Calu3 (cell line): ENCODE results near the gene COL5A1. TPM values are rescaled to one million over a fixed set of nuclear protein-coding genes. Genes with fewer than 3 reads are reported as not detected.

ENCODE experiments used
- BruUV-seq: library from RNA; stranded (reverse); fragments of 400-500 nt; replicated peaks from 2 replicates; lab custom pipeline; 2021; lab: Mats Ljungman, UMichigan
- CTCF ChIA-PET: fragments of 300-600 bp; sonication (Branson Sonifier 250); formaldehyde crosslinking; loops from one replicate; lab custom pipeline; 2022; ENCODE audit warnings: antibody characterized with exemption; lab: Charles Lee
- DNase-seq: peaks from one replicate; pipeline ENCODE4 v3.0.0; 2022
- H3K27ac Mint-ChIP-seq: one replicate; pipeline ENCODE4 v1.8.0; 2022; ENCODE audit warnings: mixed read lengths; ENCODE audit not compliant: unreplicated experiment
- H3K27me3 Mint-ChIP-seq: one replicate; pipeline ENCODE4 v1.8.0; 2022; ENCODE audit warnings: mixed read lengths; ENCODE audit not compliant: unreplicated experiment
- H3K36me3 Mint-ChIP-seq: one replicate; pipeline ENCODE4 v1.8.0; 2022; ENCODE audit warnings: mild to moderate bottlenecking, moderate library complexity, mixed read lengths; ENCODE audit not compliant: insufficient read depth, unreplicated experiment
- H3K4me1 Mint-ChIP-seq: one replicate; pipeline ENCODE4 v1.8.0; 2022; ENCODE audit warnings: mild to moderate bottlenecking, low read depth, mixed read lengths; ENCODE audit not compliant: unreplicated experiment
- H3K4me3 Mint-ChIP-seq: one replicate; pipeline ENCODE4 v1.8.0; 2022; ENCODE audit warnings: mild to moderate bottlenecking, low read depth, moderate library complexity, mixed read lengths; ENCODE audit not compliant: unreplicated experiment
- H3K9me3 Mint-ChIP-seq: one replicate; pipeline ENCODE4 v1.8.0; 2022; ENCODE audit warnings: low read depth, mixed read lengths; ENCODE audit not compliant: unreplicated experiment
- intact Hi-C: fragments of 100-400 bp; cut with micrococcal nuclease; formaldehyde crosslinking; loops from one replicate; pipeline ENCODE4 v1.10.0; 2022; ENCODE audit not compliant: unreplicated experiment
- total RNA-seq: library from RNA; stranded (reverse); gene quantifications from 2 replicates; pipeline ENCODE4 v1.2.3, GENCODE V29; 2022
- TF ChIP-seq, protein P1 (sequence below): fragments of 200-600 bp; IDR thresholded peaks from one replicate; pipeline ENCODE4 v1.8.0; 2022; ENCODE audit warnings: antibody characterized with exemption; ENCODE audit not compliant: unreplicated experiment

COL5A1 gene
- total RNA-seq, 1 experiment from 2014 or later: not detected

DNA sequence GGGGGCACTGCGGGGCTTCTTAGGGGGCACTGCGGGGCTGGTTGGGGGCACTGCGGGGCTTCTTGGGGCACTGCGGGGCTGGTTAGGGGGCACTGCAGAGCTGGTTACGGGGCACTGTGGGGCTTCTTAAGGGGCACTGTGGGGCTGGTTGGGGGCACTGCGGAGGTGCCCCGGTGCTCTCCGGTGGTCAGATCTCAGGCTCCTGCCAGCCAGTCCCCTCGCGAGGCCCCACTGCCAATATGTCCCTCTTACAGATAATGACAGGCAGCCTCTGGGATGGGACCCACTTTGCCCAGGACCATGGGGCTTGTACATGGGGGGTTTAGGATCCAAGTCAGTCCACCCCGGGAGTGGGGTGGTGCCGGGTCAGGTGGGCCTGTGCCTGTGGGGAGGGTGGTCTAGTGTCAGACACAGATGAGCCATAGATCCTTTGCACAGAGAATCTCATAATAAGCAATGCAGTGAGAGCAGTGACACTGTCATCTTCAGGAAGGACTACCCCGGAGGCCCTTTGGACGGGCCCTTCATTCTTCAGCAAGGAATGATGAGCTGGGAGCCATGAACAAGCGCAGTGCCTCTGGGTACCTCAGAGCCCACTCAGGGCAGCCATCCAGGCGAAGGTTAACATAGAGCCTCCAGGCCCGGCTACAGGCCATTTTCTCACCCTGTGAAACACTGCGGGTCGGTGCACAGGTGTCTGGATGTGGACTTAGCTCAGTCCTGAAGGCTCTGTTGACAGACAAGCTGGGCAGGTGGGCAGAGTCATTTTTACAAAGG, 38.2 kb downstream of the COL5A1 start:
- intact Hi-C loops: no loop called here
- CTCF ChIA-PET: interaction anchor here (0.6 kb wide), 1 partner anchor 18 kb away, joined by 3 read pairs; no protein-coding TSS in a partner anchor

DNA sequence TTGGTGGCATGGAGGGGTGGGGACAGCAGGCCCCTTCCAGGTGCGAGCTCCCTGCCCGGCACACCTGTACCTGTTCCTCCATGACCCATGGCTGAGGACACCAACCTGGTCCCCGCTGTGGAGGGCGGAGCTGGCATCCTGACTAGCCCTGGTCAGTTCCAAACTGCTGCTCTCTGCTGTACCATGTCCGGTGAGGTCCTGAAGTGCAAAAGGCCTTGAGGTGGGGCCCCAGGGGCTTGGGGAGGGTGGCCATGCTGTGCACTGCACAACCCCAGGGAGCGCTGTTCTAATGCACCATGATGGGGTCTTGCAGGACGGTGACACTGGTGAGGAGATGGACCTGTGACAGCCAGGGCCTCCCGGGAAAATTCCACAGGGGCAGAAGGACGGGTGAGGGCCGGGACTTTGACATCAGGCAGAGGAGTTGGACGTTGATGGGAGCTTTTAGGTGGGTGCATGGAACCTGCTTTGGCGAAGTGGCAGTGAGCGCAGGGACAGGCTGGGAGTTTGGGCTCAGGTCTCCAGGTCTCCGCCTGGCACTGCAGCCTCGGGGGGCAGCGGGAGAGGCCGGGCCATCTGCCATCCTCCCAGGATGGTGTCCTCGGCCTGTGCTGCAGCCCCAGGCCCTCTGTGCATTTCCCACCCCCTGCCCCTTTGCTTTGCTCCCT, 38.9 kb downstream of the COL5A1 start:
- no peaks in the 10 kb centered on the region for H3K4me1 Mint-ChIP-seq
- peaks cover 4% of the 10 kb centered on the region for H3K9me3 Mint-ChIP-seq
- H3K27me3 Mint-ChIP-seq: peaks cover 17% of the 10 kb centered on the region
- TF ChIP-seq, protein P1, sequence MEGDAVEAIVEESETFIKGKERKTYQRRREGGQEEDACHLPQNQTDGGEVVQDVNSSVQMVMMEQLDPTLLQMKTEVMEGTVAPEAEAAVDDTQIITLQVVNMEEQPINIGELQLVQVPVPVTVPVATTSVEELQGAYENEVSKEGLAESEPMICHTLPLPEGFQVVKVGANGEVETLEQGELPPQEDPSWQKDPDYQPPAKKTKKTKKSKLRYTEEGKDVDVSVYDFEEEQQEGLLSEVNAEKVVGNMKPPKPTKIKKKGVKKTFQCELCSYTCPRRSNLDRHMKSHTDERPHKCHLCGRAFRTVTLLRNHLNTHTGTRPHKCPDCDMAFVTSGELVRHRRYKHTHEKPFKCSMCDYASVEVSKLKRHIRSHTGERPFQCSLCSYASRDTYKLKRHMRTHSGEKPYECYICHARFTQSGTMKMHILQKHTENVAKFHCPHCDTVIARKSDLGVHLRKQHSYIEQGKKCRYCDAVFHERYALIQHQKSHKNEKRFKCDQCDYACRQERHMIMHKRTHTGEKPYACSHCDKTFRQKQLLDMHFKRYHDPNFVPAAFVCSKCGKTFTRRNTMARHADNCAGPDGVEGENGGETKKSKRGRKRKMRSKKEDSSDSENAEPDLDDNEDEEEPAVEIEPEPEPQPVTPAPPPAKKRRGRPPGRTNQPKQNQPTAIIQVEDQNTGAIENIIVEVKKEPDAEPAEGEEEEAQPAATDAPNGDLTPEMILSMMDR: no peak
- H3K36me3 Mint-ChIP-seq: no peaks in the 10 kb centered on the region
- H3K4me3 Mint-ChIP-seq: no peak overlapping the region
- no TSS peak for BruUV-seq
- CTCF ChIA-PET: interaction anchor here (0.6 kb wide), 1 partner anchor 18 kb away, joined by 3 read pairs; no protein-coding TSS in a partner anchor
- H3K27ac Mint-ChIP-seq: no peak overlapping the region
- intact Hi-C loops: no loop called here
- no peak for DNase-seq

More for the DNA sequence above, 38.2 kb downstream of the COL5A1 start:
- Mint-ChIP-seq H3K27ac (no peak overlapping the region), H3K36me3 (no peaks in the 10 kb centered on the region), H3K27me3 (peaks cover 17% of the 10 kb centered on the region), H3K4me1 (no peaks in the 10 kb centered on the region), H3K4me3 (no peak overlapping the region), H3K9me3 (peaks cover 4% of the 10 kb centered on the region)
- TF ChIP-seq, protein P1: no peak
- BruUV-seq: no TSS peak
- no peak for DNase-seq

DNA sequence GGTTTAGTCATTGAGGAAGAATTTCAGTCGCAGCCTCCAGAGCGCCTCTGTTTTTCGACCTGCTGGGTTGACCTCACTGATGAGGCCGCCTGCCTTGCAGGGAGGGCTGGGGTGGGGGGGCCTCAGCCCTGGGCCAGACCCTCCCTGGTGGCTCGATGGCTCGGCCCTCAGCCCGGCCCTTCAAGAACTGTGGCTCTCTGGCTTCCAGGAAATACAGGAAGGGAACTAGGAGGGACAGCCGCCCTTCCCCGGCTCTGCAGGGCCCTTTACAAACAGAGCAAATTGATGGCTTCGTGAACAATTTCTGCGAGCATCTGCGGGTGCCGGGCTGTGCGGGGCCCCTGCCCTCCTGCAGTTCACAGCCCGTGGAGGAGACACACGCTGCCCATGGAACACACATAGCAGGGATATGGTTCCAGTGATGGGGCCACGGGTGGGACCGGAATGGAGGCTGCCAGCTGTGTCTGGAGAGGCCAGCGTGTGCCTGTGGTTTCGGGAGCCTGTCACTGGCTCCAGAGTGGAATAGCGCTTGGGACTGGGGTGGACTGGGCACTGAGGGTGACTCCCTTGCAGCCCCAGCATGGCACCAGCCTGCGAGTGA, 39.6 kb downstream of the COL5A1 start:
- Mint-ChIP-seq H3K27ac (no peak overlapping the region), H3K36me3 (no peaks in the 10 kb centered on the region), H3K27me3 (peaks cover 17% of the 10 kb centered on the region), H3K4me3 (no peak overlapping the region), H3K4me1 (no peaks in the 10 kb centered on the region), H3K9me3 (peaks cover 4% of the 10 kb centered on the region)
- intact Hi-C loops: no loop called here
- CTCF ChIA-PET: no interaction called here
- no peak for DNase-seq
- TF ChIP-seq, protein P1: no peak
- no TSS peak for BruUV-seq

DNA sequence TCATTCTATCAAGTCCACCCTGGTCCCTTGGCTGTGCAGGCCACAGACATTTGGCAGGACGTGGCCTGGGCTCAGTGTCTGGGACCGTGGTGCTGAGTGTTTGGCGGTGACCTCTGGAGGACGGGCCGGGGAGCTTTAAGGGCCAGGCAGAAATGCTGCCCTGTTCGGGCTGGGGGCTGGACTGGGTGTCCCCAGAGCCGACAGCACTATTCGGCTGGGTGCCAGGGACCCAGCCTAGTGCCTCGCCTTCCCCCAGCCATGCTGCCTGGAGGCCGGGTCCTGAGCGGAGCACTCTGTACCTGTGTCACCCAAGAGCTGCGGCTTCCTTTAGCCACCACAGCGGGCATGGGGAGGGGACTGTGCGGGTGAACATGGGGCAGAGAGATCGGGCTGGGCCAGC, 40.4 kb downstream of the COL5A1 start:
- BruUV-seq: no TSS peak

More for the DNA sequence above, 40.4 kb downstream of the COL5A1 start:
- Mint-ChIP-seq H3K27me3 (peaks cover 17% of the 10 kb centered on the region), H3K4me1 (no peaks in the 10 kb centered on the region), H3K36me3 (no peaks in the 10 kb centered on the region), H3K4me3 (no peak overlapping the region), H3K27ac (no peak overlapping the region), H3K9me3 (no peaks in the 10 kb centered on the region)
- TF ChIP-seq, protein P1: no peak
- CTCF ChIA-PET: no interaction called here
- intact Hi-C loops: no loop called here
- no peak for DNase-seq
